Smooth muscle cell (in vitro differentiated cells): ENCODE measurements around the gene DYNLRB1. TPM values are rescaled to one million over a fixed set of nuclear protein-coding genes. Genes with fewer than 3 reads are reported as not detected.

Experiments
- DNase-seq: peaks from one replicate; lab custom pipeline; 2025; ENCODE audit not compliant: unreplicated experiment; lab: John Stamatoyannopoulos, UW
- H2AFZ ChIP-seq: fragments of 200-600 bp; sonication (generic); 2 replicates; pipeline ENCODE4 v1.6.0; 2016; ENCODE audit warnings: antibody characterized with exemption, low read depth, mild to moderate bottlenecking
- H3F3A ChIP-seq: fragments of 200-600 bp; sonication (generic); 2 replicates; pipeline ENCODE4 v1.6.0; 2017; ENCODE audit warnings: antibody characterized with exemption, low read depth
- H3K27ac ChIP-seq: fragments of 200-600 bp; sonication (generic); 2 replicates; pipeline ENCODE4 v1.5.1; 2016; ENCODE audit warnings: low read depth, mild to moderate bottlenecking
- H3K27me3 ChIP-seq: fragments of 200-600 bp; sonication (generic); 2 replicates; pipeline ENCODE4 v1.6.1; 2016; ENCODE audit warnings: low read depth, mild to moderate bottlenecking
- H3K36me3 ChIP-seq: fragments of 200-600 bp; sonication (generic); 2 replicates; pipeline ENCODE4 v1.5.1; 2016; ENCODE audit warnings: low read depth
- H3K4me1 ChIP-seq: fragments of 200-600 bp; sonication (generic); 2 replicates; pipeline ENCODE4 v1.5.1; 2016; ENCODE audit warnings: low read depth
- H3K4me2 ChIP-seq: fragments of 200-600 bp; sonication (generic); 2 replicates; pipeline ENCODE4 v1.6.0; 2016; ENCODE audit warnings: mild to moderate bottlenecking
- H3K4me3 ChIP-seq: fragments of 200-600 bp; sonication (generic); 2 replicates; pipeline ENCODE4 v1.5.1; 2016; ENCODE audit warnings: mild to moderate bottlenecking
- H3K79me2 ChIP-seq: fragments of 200-600 bp; sonication (generic); 2 replicates; pipeline ENCODE4 v1.6.0; 2016; ENCODE audit warnings: low read depth, mild to moderate bottlenecking
- H3K9ac ChIP-seq: fragments of 200-600 bp; sonication (generic); 2 replicates; pipeline ENCODE4 v1.6.0; 2016; ENCODE audit warnings: low read depth
- H3K9me3 ChIP-seq: fragments of 200-600 bp; sonication (generic); replicated peaks from 2 replicates; pipeline ENCODE4 v1.5.1; 2016; ENCODE audit warnings: low read depth
- H4K20me1 ChIP-seq: fragments of 200-600 bp; sonication (generic); 2 replicates; pipeline ENCODE4 v1.6.0; 2016; ENCODE audit warnings: low read depth
- WGBS: methylation state at CpG from one replicate; pipeline ENCODE4 v1.1.7; 2016; ENCODE audit warnings: low lambda C conversion rate; 5-methylcytosine and 5-hydroxymethylcytosine counted together
- polyA plus RNA-seq: library from polyadenylated mRNA; unstranded; fragments of >200 nt; fragmentation: Nextera tagmentation; extraction: Ambion mirVana; gene quantifications from 2 replicates; pipeline ENCODE4 v1.2.1, GENCODE V29; 2016
- total RNA-seq: library from RNA; depleted of rRNA; stranded (reverse); fragments of >200 nt; gene quantifications from 2 replicates; pipeline ENCODE4 v1.2.3, GENCODE V29; 2014
- TF ChIP-seq, protein P1 (sequence below): fragments of 200-600 bp; sonication (generic); IDR thresholded peaks from 2 replicates; pipeline ENCODE4 v1.5.1; 2017; ENCODE audit warnings: borderline replicate concordance, mild to moderate bottlenecking, antibody characterized with exemption; ENCODE audit not compliant: insufficient read depth, poor library complexity, severe bottlenecking

Gene DYNLRB1
- total and polyA plus RNA-seq, 2 experiments from 2014 or later = 202 to 224 TPM

DNA sequence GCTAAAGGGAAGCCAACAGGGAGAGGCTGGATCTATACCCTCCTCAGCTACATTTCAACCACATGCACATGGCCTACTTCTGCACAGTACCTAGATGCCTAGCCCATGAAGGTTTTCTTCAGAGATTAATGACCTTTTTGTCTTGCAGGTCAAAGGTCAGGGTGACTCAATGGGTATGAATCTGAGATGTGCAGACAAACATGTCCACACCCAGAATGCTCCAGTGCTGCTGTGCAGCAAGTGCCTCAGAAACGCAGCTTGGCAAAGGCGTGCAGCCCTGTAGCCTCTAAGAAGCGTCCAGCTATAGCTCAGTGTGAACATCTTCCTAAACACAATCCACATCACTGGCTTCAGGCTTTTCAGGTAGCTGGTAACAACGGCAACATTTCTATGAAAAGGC lies 66.7 kb downstream of the DYNLRB1 start:
- no peaks in the 10 kb centered on the region for H3K27me3 ChIP-seq
- H3K79me2 ChIP-seq = no peaks in the 10 kb centered on the region
- peaks cover 5% of the 10 kb centered on the region for H3F3A ChIP-seq
- no peaks in the 10 kb centered on the region for H3K36me3 ChIP-seq
- H3K4me3 ChIP-seq = no peak overlapping the region
- TF ChIP-seq, protein P1, sequence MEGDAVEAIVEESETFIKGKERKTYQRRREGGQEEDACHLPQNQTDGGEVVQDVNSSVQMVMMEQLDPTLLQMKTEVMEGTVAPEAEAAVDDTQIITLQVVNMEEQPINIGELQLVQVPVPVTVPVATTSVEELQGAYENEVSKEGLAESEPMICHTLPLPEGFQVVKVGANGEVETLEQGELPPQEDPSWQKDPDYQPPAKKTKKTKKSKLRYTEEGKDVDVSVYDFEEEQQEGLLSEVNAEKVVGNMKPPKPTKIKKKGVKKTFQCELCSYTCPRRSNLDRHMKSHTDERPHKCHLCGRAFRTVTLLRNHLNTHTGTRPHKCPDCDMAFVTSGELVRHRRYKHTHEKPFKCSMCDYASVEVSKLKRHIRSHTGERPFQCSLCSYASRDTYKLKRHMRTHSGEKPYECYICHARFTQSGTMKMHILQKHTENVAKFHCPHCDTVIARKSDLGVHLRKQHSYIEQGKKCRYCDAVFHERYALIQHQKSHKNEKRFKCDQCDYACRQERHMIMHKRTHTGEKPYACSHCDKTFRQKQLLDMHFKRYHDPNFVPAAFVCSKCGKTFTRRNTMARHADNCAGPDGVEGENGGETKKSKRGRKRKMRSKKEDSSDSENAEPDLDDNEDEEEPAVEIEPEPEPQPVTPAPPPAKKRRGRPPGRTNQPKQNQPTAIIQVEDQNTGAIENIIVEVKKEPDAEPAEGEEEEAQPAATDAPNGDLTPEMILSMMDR = no peak
- no peak overlapping the region for H3K4me2 ChIP-seq
- no peak for DNase-seq
- peaks cover 6% of the 10 kb centered on the region for H3K4me1 ChIP-seq
- no peak overlapping the region for H2AFZ ChIP-seq
- no peak overlapping the region for H3K9ac ChIP-seq
- no peaks in the 10 kb centered on the region for H4K20me1 ChIP-seq
- H3K9me3 ChIP-seq = no peaks in the 10 kb centered on the region
- WGBS = 86% methylated on average over 4 of the region's 4 CpGs
- H3K27ac ChIP-seq = no peak overlapping the region

DNA sequence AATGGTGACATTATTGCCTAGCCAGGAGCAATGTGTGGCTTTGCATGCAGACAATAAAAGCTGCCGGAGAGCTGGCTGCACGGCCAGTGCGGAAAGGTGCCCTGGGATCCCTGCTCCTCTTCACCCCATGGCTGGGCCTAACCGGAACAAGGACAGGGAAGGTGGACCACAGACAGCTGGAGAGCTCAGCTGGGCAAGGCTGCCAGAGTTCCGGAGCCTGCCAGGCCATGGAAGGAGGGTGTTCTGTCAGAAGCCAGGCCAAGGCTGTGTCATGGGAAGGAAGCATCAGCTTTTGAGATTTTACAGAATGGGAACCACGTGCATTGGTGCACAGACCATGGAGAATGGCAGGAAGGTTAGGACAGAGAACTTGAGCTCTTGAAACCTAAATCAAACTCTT lies 67.3 kb downstream of the DYNLRB1 start:
- Histone ChIP-seq H3K4me2 (no peak overlapping the region), H3K27ac (no peak overlapping the region), H3K4me3 (no peak overlapping the region), H3F3A (peaks cover 5% of the 10 kb centered on the region), H3K4me1 (peaks cover 6% of the 10 kb centered on the region), H2AFZ (no peak overlapping the region), H3K36me3 (no peaks in the 10 kb centered on the region), H4K20me1 (no peaks in the 10 kb centered on the region), H3K79me2 (no peaks in the 10 kb centered on the region), H3K27me3 (no peaks in the 10 kb centered on the region), H3K9me3 (no peaks in the 10 kb centered on the region), H3K9ac (no peak overlapping the region)
- DNase-seq = no peak
- 88% methylated on average over 6 of the region's 6 CpGs for WGBS
- TF ChIP-seq, protein P1 = no peak

DNA sequence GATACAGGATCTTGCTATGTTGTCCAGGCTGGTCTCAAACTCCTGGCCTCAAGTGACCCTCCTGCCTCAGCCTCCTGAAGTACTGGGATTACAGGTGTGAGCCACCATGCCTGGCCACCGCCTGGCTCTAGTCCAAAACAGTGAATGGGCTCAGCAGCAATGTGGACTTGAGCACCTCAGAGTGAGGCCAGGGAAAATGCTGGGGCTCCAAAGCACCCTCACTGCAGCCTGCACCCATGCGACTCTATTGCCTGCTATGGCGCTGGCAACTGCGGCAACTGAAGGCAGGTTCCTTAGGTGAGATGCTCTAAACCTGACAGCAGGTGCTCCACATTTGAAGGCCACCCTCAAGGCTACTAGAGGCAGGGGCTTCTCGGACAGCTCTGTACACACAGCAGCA lies 68.8 kb downstream of the DYNLRB1 start:
- Histone ChIP-seq H3K27me3 (no peaks in the 10 kb centered on the region), H2AFZ (no peak overlapping the region), H3K9me3 (no peaks in the 10 kb centered on the region), H3K4me2 (no peak overlapping the region), H3K4me3 (no peak overlapping the region), H3K4me1 (peaks cover 6% of the 10 kb centered on the region), H3K9ac (no peak overlapping the region), H3K36me3 (no peaks in the 10 kb centered on the region), H3K27ac (no peak overlapping the region), H3K79me2 (no peaks in the 10 kb centered on the region), H3F3A (peaks cover 5% of the 10 kb centered on the region), H4K20me1 (no peaks in the 10 kb centered on the region)
- DNase-seq = no peak
- over 99% methylated on average over 5 of the region's 5 CpGs for WGBS
- TF ChIP-seq, protein P1 = no peak

DNA sequence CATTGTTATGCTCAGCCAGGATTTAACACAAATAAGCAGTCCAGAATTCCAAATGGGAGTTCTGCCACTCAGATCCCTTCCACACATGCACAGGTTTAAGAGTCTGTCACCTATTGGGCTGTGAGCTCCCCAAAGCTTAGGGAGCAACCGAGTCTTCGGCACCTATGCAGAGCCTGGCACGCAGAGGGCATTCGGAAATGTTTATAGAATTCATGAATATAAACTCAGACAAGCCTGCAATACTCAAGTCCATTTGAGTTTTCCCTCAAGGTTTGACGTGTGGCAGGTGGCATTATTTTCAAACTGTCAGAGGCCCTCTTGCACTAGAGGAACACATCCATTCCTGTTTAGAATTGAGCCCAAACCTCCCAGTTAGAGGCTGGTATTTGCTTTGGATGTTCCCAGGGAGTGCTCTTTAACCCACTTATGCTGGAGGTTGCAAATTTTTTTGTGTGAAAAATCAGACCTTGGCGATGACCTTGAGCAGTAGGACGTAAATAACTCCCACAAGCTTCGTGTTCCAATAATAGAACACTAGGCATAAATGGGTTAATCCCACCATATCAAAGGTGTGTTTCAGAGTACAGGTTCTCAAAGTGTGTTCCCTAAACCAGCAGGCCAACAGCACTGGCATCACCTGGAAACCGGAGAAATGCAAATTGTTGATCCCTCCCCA lies 70.4 kb downstream of the DYNLRB1 start:
- WGBS = 98% methylated on average over 9 of the region's 9 CpGs
- Histone ChIP-seq H3K27me3 (no peaks in the 10 kb centered on the region), H4K20me1 (no peaks in the 10 kb centered on the region), H3K79me2 (no peaks in the 10 kb centered on the region), H3K9ac (no peak overlapping the region), H3F3A (peaks cover 5% of the 10 kb centered on the region), H3K4me1 (peaks cover 6% of the 10 kb centered on the region), H3K4me3 (no peak overlapping the region), H3K27ac (no peak overlapping the region), H3K9me3 (no peaks in the 10 kb centered on the region), H3K4me2 (no peak overlapping the region), H2AFZ (no peak overlapping the region), H3K36me3 (no peaks in the 10 kb centered on the region)
- DNase-seq = no peak
- TF ChIP-seq, protein P1 = no peak
